ENCODE measurements around the gene CAMTA1. TPM values are rescaled to one million over a fixed set of nuclear protein-coding genes. Genes with fewer than 3 reads are reported as not detected.

Gene CAMTA1
- total RNA-seq, 4 donors from 2014 or later: 45.3 to 68.9 (median 62.0) TPM

GRCh38 chr1:6960291-6960811 lies 175.1 kb downstream of the CAMTA1 start:
- TF ChIP-seq, protein P1, sequence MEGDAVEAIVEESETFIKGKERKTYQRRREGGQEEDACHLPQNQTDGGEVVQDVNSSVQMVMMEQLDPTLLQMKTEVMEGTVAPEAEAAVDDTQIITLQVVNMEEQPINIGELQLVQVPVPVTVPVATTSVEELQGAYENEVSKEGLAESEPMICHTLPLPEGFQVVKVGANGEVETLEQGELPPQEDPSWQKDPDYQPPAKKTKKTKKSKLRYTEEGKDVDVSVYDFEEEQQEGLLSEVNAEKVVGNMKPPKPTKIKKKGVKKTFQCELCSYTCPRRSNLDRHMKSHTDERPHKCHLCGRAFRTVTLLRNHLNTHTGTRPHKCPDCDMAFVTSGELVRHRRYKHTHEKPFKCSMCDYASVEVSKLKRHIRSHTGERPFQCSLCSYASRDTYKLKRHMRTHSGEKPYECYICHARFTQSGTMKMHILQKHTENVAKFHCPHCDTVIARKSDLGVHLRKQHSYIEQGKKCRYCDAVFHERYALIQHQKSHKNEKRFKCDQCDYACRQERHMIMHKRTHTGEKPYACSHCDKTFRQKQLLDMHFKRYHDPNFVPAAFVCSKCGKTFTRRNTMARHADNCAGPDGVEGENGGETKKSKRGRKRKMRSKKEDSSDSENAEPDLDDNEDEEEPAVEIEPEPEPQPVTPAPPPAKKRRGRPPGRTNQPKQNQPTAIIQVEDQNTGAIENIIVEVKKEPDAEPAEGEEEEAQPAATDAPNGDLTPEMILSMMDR (IDR thresholded peaks at IDR 0.05): no peak
- ATAC-seq (ENCODE audit: low FRiP score) (no peak), DNase-seq (ENCODE audit: low spot score) (no peak)

GRCh38 chr1:6960860-6961259 lies 175.6 kb downstream of the CAMTA1 start:
- TF ChIP-seq, protein P1 (IDR thresholded peaks at IDR 0.05): no peak
- no peak for ATAC-seq (ENCODE audit: low FRiP score)
- no peak for DNase-seq (ENCODE audit: low spot score)

DNA sequence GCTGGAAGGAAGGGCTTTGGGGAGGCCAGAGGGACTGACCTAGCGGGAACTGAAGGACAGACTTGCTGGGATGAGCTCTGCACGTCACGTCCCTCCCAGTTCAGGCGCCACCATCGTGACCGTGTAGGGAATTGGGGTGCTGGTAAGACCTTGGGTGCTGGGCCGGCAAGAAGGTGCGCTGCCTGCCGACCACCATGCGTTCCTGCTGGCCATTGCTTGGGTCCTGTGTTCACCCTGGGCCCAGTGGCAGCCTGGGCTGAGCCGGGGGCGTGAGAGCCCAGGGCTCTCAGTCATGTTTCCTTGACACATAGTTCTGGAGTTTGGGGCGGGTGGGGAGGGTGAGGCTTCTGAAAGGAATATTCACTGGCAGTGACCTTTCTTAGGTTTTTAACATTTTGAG lies 176.0 kb downstream of the CAMTA1 start:
- no peak for DNase-seq (ENCODE audit: low spot score)

GRCh38 chr1:6961905-6962477 lies 176.7 kb downstream of the CAMTA1 start:
- DNase-seq (ENCODE audit: low spot score) (no peak), ATAC-seq (ENCODE audit: low FRiP score) (no peak)
- TF ChIP-seq, protein P1 (IDR thresholded peaks at IDR 0.05): no peak

More for the DNA sequence above, 176.0 kb downstream of the CAMTA1 start:
- TF ChIP-seq, protein P1 (IDR thresholded peaks at IDR 0.05): no peak
- ATAC-seq (ENCODE audit: low FRiP score): no peak

GRCh38 chr1:6962478-6962995 lies 177.3 kb downstream of the CAMTA1 start:
- TF ChIP-seq, protein P1 (IDR thresholded peaks at IDR 0.05): no peak
- ATAC-seq (ENCODE audit: low FRiP score) (no peak), DNase-seq (ENCODE audit: low spot score) (no peak)

DNA sequence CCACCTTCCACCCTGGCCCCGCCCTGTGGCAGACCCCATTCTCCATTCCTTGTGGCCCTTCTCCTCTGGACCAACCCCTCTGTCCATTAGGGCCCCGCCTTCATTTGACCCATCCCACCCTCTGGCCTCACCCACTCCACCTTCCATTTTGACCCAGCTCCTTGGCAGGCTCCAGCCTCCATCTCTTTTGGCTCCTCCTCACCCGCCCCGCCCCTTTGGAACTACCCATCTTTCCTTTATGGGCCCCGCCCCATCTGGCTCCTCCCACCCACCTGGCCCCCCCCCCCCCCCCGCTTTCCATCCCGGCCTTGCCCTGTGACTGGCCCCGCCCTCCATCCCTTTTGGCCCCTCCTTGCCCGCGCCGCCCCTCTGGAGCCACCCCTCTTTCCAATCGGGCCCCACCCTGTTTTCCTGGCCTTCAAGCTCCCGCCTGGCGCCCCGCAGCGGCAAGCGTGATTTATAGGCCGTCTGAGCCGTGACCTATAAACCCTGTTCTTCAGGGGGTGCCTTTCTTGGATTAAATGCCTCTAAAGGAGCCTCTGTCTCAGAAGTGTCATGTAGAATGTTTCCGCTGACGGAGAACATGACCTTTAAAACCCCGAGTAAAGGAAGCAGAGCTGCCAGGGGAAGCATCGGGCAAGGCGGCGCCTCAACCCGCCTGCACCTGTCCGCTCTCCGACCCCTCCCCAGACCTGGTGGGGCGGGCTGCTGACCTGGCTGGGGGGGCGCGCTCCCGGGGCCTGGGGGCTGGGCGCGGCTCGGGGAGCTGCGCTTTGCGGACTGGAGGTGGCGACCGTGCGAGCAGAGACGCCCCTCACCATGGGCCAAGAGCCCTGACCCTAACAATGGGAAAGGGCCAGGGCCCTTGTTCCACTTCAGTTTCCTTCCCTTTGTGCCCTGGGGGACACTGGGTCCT lies 178.0 kb downstream of the CAMTA1 start:
- no peak for DNase-seq (ENCODE audit: low spot score)
- TF ChIP-seq, protein P1 (IDR thresholded peaks at IDR 0.05): no peak

More for the DNA sequence above, 178.0 kb downstream of the CAMTA1 start:
- no peak for ATAC-seq (ENCODE audit: low FRiP score)

All from omental fat pad (tissue), 4 donors.